ENCODE data around the gene CGB8. TPM values are rescaled to one million over a fixed set of nuclear protein-coding genes. Genes with fewer than 3 reads are reported as not detected.

CGB8 gene
- total and polyA plus RNA-seq, 10 of the 15 experiments (the other 5 are each of a cell fraction or from before 2014, with no cell fraction given), result not detected

DNA sequence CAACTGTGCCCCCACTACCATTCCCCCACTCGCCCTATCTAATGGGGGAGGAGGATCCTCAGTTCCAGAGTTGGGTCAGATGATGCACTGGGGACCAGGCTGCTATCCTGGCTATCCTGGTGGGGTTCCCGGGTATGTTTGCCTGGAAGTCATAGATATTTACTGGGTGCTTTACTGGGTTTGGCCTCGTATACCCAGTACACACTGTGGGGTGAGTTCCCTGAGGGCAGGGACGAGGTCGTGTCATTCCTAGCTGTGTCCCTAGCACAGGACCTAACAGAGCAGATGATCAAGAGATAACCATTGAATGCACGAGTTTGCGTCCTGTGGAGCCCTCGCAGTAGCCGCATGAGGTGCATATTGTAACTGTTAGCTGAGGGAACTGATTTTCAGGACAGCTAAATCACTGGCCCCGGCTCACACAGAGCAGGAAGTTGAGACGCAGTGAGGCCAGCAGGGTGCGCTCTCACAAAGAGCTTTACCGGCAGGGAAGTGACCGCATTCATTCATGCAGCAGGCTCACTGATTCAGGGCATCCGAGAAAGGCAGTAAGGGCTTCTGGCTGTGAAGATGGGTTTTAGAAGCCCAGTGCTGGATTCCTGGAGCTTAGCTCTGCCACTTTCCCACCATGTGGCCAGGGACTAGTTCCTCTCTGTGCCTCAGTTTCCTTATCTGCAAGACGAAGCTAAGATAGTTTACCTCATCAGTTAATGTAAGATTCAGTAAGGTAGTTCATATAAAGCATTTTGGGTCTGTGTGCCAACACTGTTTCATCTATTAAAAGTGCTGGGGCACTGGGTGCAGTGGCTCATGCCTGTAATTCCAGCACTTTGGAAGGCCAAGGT lies 49.2 kb downstream of the CGB8 start (continued):
- TF ChIP-seq, protein P1, sequence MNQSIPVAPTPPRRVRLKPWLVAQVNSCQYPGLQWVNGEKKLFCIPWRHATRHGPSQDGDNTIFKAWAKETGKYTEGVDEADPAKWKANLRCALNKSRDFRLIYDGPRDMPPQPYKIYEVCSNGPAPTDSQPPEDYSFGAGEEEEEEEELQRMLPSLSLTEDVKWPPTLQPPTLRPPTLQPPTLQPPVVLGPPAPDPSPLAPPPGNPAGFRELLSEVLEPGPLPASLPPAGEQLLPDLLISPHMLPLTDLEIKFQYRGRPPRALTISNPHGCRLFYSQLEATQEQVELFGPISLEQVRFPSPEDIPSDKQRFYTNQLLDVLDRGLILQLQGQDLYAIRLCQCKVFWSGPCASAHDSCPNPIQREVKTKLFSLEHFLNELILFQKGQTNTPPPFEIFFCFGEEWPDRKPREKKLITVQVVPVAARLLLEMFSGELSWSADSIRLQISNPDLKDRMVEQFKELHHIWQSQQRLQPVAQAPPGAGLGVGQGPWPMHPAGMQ (IDR thresholded peaks at IDR 0.05; ENCODE audit: borderline replicate concordance), result no peak

DNA sequence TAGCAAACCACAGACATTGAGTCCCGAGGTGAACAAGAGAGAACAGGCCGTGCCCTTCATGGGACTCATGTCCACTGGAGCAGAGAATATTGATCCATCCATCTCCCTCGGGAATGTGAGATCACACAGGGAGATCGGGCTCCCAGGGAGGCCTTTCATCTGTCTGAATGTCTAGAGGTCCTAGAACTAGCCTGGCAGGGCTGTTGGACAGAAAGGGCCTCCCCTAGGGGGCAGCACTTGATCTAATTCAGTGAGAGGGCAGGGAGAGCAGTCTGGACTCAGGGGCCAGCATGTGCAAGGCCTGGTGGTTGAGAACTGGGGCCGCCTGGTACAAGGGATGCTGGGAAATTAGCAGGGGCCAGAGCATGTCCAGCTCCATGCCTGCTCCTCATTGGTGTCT lies 50.9 kb downstream of the CGB8 start:
- Histone ChIP-seq H3K9ac (ENCODE audit: control insufficient read depth, insufficient read depth, low read length) (no peak overlapping the region), H2AFZ (ENCODE audit: control insufficient read depth, low read depth, low read length) (no peak overlapping the region), H3K36me3 (ENCODE audit: control insufficient read depth in 2 of 2, insufficient read depth in 2 of 2, low read length in 1 of 2) (no peaks in the 10 kb centered on the region; a peak in 3 of 4 replicates), H3K79me2 (ENCODE audit: control insufficient read depth, insufficient read depth, low read length) (peaks cover 27% of the 10 kb centered on the region), H3K4me1 (ENCODE audit: control insufficient read depth, insufficient read depth, low read length) (no peaks in the 10 kb centered on the region), H3K4me2 (ENCODE audit: control insufficient read depth, insufficient read depth) (no peak overlapping the region), H4K20me1 (ENCODE audit: control insufficient read depth, insufficient read depth) (no peaks in the 10 kb centered on the region), H3K4me3 (no peak overlapping the region), H3K27ac (ENCODE audit: control insufficient read depth, insufficient read depth) (no peak overlapping the region), H3K27me3 (replicated peaks in 1 of 2; ENCODE audit: control insufficient read depth in 2 of 2, insufficient read depth in 2 of 2, low read length in 1 of 2) (no peaks in the 10 kb centered on the region), H3K9me3 (replicated peaks; ENCODE audit: control insufficient read depth, insufficient read depth, low read length) (no peaks in the 10 kb centered on the region)
- in situ Hi-C loops (cut with MboI), result no loop called here
- no peak for ATAC-seq
- no TSS peak for BruUV-seq (replicated peaks)
- ChIA-PET POLR2A (interaction anchor here (0.5 to 0.6 kb wide), 3 partner anchors 12 to 813 kb away, joined by 4 to 7 read pairs (median 4); no protein-coding TSS in a partner anchor), SMC1A (ENCODE audit: uncharacterized antibody, unreplicated experiment) (interaction anchor here (1.1 to 1.5 kb wide), 2 partner anchors 201 to 210 kb away, joined by 3 to 4 read pairs; no protein-coding TSS in a partner anchor), CTCF (interaction anchor here (1.0 to 3.1 kb wide), 8 partner anchors 10 to 210 kb away, joined by 3 to 16 read pairs (median 4); partner anchors contain the start of gene BAX), RAD21 (ENCODE audit: unreplicated experiment) (no interaction called here)
- WGBS (ENCODE audit: insufficient coverage, insufficient replicate concordance, low lambda C conversion rate, missing lambda C conversion rate), result 61% methylated on average over 5 of the region's 5 CpGs
- no peak for DNase-seq (ENCODE audit: low read depth, low spot score)
- FAIRE-seq, result no peak
- intact Hi-C loops (cut with micrococcal nuclease; ENCODE audit: unreplicated experiment), result no loop called here
- TF ChIP-seq, protein P2, sequence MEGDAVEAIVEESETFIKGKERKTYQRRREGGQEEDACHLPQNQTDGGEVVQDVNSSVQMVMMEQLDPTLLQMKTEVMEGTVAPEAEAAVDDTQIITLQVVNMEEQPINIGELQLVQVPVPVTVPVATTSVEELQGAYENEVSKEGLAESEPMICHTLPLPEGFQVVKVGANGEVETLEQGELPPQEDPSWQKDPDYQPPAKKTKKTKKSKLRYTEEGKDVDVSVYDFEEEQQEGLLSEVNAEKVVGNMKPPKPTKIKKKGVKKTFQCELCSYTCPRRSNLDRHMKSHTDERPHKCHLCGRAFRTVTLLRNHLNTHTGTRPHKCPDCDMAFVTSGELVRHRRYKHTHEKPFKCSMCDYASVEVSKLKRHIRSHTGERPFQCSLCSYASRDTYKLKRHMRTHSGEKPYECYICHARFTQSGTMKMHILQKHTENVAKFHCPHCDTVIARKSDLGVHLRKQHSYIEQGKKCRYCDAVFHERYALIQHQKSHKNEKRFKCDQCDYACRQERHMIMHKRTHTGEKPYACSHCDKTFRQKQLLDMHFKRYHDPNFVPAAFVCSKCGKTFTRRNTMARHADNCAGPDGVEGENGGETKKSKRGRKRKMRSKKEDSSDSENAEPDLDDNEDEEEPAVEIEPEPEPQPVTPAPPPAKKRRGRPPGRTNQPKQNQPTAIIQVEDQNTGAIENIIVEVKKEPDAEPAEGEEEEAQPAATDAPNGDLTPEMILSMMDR (IDR thresholded peaks at IDR 0.05 in 2 of 3, conservative IDR thresholded peaks at IDR 0.05 in 1 of 3; ENCODE audit: control insufficient read depth in 2 of 3, extremely low read depth in 1 of 3, insufficient read depth in 1 of 3, low read depth in 3 of 3, low read length in 3 of 3), result peak; percentile 44 to 62 (median 56)
- peak; percentile 33; the same call in 1 of the 2 replicates for TF ChIP-seq RAD21 (IDR thresholded peaks at IDR 0.05; ENCODE audit: insufficient read depth, low read depth, low read length)
- TF ChIP-seq NRF1 (conservative IDR thresholded peaks at IDR 0.05; ENCODE audit: low read depth, low read length), result no peak

Small RNAs within 50 kb of the gene (microRNA-seq; reads per million reads assigned to microRNA genes)
- not detected for gene MIR6798

Small RNAs within 50 kb of the gene (small RNA-seq; reads per million reads assigned to genes)
- 0.12 reads per million for gene MIR6798
- gene RN7SL708P, result not detected

Other genes starting within 250 kb of the CGB8 start
Only the 7 nearest of the 25 such genes appear.
- gene CGB3, start 24.8 kb downstream of the CGB8 start, total RNA-seq (2014; rRNA removed), result not detected in 2 replicates
- gene CGB3, start 24.8 kb downstream of the CGB8 start, total RNA-seq (2014; rRNA removed; fragmentation: Illumina TruSeq; extraction: Trizol), result not detected in 2 replicates
- gene CGB3, start 24.8 kb downstream of the CGB8 start, total RNA-seq (2021), result not detected in 2 replicates
- gene CGB3, start 24.8 kb downstream of the CGB8 start, polyA plus RNA-seq (2011; rRNA removed), result not detected in 2 replicates
- not detected in 2 replicates for gene CGB3, start 24.8 kb downstream of the CGB8 start, polyA plus RNA-seq (2014; fragmentation: Illumina TruSeq; extraction: Trizol)
- gene CGB3, start 24.8 kb downstream of the CGB8 start, polyA plus RNA-seq (2014; fragmentation: Nextera tagmentation; extraction: Ambion mirVana), result not detected
- gene CGB3, start 24.8 kb downstream of the CGB8 start, polyA plus RNA-seq (2014; rRNA removed), result not detected in 2 replicates
- not detected for gene CGB3, start 24.8 kb downstream of the CGB8 start, polyA plus RNA-seq (2016; fragmentation: Nextera tagmentation; extraction: Ambion mirVana)
- gene CGB2, start 17.2 kb downstream of the CGB8 start, total RNA-seq (2014; rRNA removed), result 0.22 TPM in 1 of 2 replicates, not detected in the other
- not detected in 2 replicates for gene CGB2, start 17.2 kb downstream of the CGB8 start, total RNA-seq (2014; rRNA removed; fragmentation: Illumina TruSeq; extraction: Trizol)
- not detected in 2 replicates for gene CGB2, start 17.2 kb downstream of the CGB8 start, total RNA-seq (2021)
- not detected in 2 replicates for gene CGB2, start 17.2 kb downstream of the CGB8 start, polyA plus RNA-seq (2011; rRNA removed)
- not detected in 2 replicates for gene CGB2, start 17.2 kb downstream of the CGB8 start, polyA plus RNA-seq (2014; fragmentation: Illumina TruSeq; extraction: Trizol)
- not detected for gene CGB2, start 17.2 kb downstream of the CGB8 start, polyA plus RNA-seq (2014; fragmentation: Nextera tagmentation; extraction: Ambion mirVana)
- 0.11 and 0.20 TPM in 2 replicates for gene CGB2, start 17.2 kb downstream of the CGB8 start, polyA plus RNA-seq (2014; rRNA removed)
- gene CGB2, start 17.2 kb downstream of the CGB8 start, polyA plus RNA-seq (2016; fragmentation: Nextera tagmentation; extraction: Ambion mirVana), result under 1 TPM in 1 of 2 experiments, not detected in 1; 0.37 TPM
- not detected in 2 replicates for gene CGB1, start 12.2 kb downstream of the CGB8 start, total RNA-seq (2014; rRNA removed)
- gene CGB1, start 12.2 kb downstream of the CGB8 start, total RNA-seq (2014; rRNA removed; fragmentation: Illumina TruSeq; extraction: Trizol), result not detected in 2 replicates
- gene CGB1, start 12.2 kb downstream of the CGB8 start, total RNA-seq (2021), result not detected in 2 replicates
- gene CGB1, start 12.2 kb downstream of the CGB8 start, polyA plus RNA-seq (2011; rRNA removed), result not detected in 2 replicates
- gene CGB1, start 12.2 kb downstream of the CGB8 start, polyA plus RNA-seq (2014; fragmentation: Illumina TruSeq; extraction: Trizol), result not detected in 2 replicates
- gene CGB1, start 12.2 kb downstream of the CGB8 start, polyA plus RNA-seq (2014; fragmentation: Nextera tagmentation; extraction: Ambion mirVana), result not detected
- not detected in 2 replicates for gene CGB1, start 12.2 kb downstream of the CGB8 start, polyA plus RNA-seq (2014; rRNA removed)
- gene CGB1, start 12.2 kb downstream of the CGB8 start, polyA plus RNA-seq (2016; fragmentation: Nextera tagmentation; extraction: Ambion mirVana), result not detected
- not detected in 2 replicates for gene CGB5, start 5.3 kb downstream of the CGB8 start, total RNA-seq (2014; rRNA removed)
- gene CGB5, start 5.3 kb downstream of the CGB8 start, total RNA-seq (2014; rRNA removed; fragmentation: Illumina TruSeq; extraction: Trizol), result not detected in 2 replicates
- not detected in 2 replicates for gene CGB5, start 5.3 kb downstream of the CGB8 start, total RNA-seq (2021)
- not detected in 2 replicates for gene CGB5, start 5.3 kb downstream of the CGB8 start, polyA plus RNA-seq (2011; rRNA removed)
- gene CGB5, start 5.3 kb downstream of the CGB8 start, polyA plus RNA-seq (2014; fragmentation: Illumina TruSeq; extraction: Trizol), result not detected in 2 replicates
- gene CGB5, start 5.3 kb downstream of the CGB8 start, polyA plus RNA-seq (2014; fragmentation: Nextera tagmentation; extraction: Ambion mirVana), result not detected
- not detected in 2 replicates for gene CGB5, start 5.3 kb downstream of the CGB8 start, polyA plus RNA-seq (2014; rRNA removed)
- gene CGB5, start 5.3 kb downstream of the CGB8 start, polyA plus RNA-seq (2016; fragmentation: Nextera tagmentation; extraction: Ambion mirVana), result not detected
- not detected in 2 replicates for gene CGB7, start 8.6 kb upstream of the CGB8 start, total RNA-seq (2014; rRNA removed)
- gene CGB7, start 8.6 kb upstream of the CGB8 start, total RNA-seq (2014; rRNA removed; fragmentation: Illumina TruSeq; extraction: Trizol), result not detected in 2 replicates
- not detected in 2 replicates for gene CGB7, start 8.6 kb upstream of the CGB8 start, total RNA-seq (2021)
- gene CGB7, start 8.6 kb upstream of the CGB8 start, polyA plus RNA-seq (2011; rRNA removed), result not detected in 2 replicates
- gene CGB7, start 8.6 kb upstream of the CGB8 start, polyA plus RNA-seq (2014; fragmentation: Illumina TruSeq; extraction: Trizol), result not detected in 2 replicates
- not detected for gene CGB7, start 8.6 kb upstream of the CGB8 start, polyA plus RNA-seq (2014; fragmentation: Nextera tagmentation; extraction: Ambion mirVana)
- gene CGB7, start 8.6 kb upstream of the CGB8 start, polyA plus RNA-seq (2014; rRNA removed), result not detected in 2 replicates
- gene CGB7, start 8.6 kb upstream of the CGB8 start, polyA plus RNA-seq (2016; fragmentation: Nextera tagmentation; extraction: Ambion mirVana), result under 1 TPM in 1 of 2 experiments, not detected in 1; 0.06 TPM
- gene NTF4, start 15.7 kb upstream of the CGB8 start, total RNA-seq (2014; rRNA removed), result not detected in 2 replicates
- not detected in 2 replicates for gene NTF4, start 15.7 kb upstream of the CGB8 start, total RNA-seq (2014; rRNA removed; fragmentation: Illumina TruSeq; extraction: Trizol)
- not detected in 2 replicates for gene NTF4, start 15.7 kb upstream of the CGB8 start, total RNA-seq (2021)
- not detected in 2 replicates for gene NTF4, start 15.7 kb upstream of the CGB8 start, polyA plus RNA-seq (2011; rRNA removed)
- not detected in 2 replicates for gene NTF4, start 15.7 kb upstream of the CGB8 start, polyA plus RNA-seq (2014; fragmentation: Illumina TruSeq; extraction: Trizol)
- gene NTF4, start 15.7 kb upstream of the CGB8 start, polyA plus RNA-seq (2014; fragmentation: Nextera tagmentation; extraction: Ambion mirVana), result not detected
- gene NTF4, start 15.7 kb upstream of the CGB8 start, polyA plus RNA-seq (2014; rRNA removed), result not detected in 2 replicates
- gene NTF4, start 15.7 kb upstream of the CGB8 start, polyA plus RNA-seq (2016; fragmentation: Nextera tagmentation; extraction: Ambion mirVana), result not detected
- not detected in 2 replicates for gene KCNA7, start 23.6 kb upstream of the CGB8 start, total RNA-seq (2014; rRNA removed)
- not detected in 2 replicates for gene KCNA7, start 23.6 kb upstream of the CGB8 start, total RNA-seq (2014; rRNA removed; fragmentation: Illumina TruSeq; extraction: Trizol)
- not detected in 2 replicates for gene KCNA7, start 23.6 kb upstream of the CGB8 start, total RNA-seq (2021)
- not detected in 2 replicates for gene KCNA7, start 23.6 kb upstream of the CGB8 start, polyA plus RNA-seq (2011; rRNA removed)
- not detected in 2 replicates for gene KCNA7, start 23.6 kb upstream of the CGB8 start, polyA plus RNA-seq (2014; fragmentation: Illumina TruSeq; extraction: Trizol)
- gene KCNA7, start 23.6 kb upstream of the CGB8 start, polyA plus RNA-seq (2014; fragmentation: Nextera tagmentation; extraction: Ambion mirVana), result not detected
- not detected in 2 replicates for gene KCNA7, start 23.6 kb upstream of the CGB8 start, polyA plus RNA-seq (2014; rRNA removed)
- gene KCNA7, start 23.6 kb upstream of the CGB8 start, polyA plus RNA-seq (2016; fragmentation: Nextera tagmentation; extraction: Ambion mirVana), result not detected

All from GM12878 (cell line).